KOPT-K1 (cell line): ENCODE results near the gene SELL.
"Not testable (repeated sequence)": the region's sequence is repeated elsewhere in the genome, so short reads cannot be mapped to it uniquely, and the experiment has no call there.

Experiments used
- H3K27ac ChIP-seq: fragments of 200-600 bp; sonication (generic); 2 replicates; pipeline ENCODE4 v1.5.1; 2016; ENCODE audit warnings: antibody characterized with exemption, mild to moderate bottlenecking, low read depth, low read length; ENCODE audit not compliant: poor library complexity, severe bottlenecking
- H3K36me3 ChIP-seq: fragments of 200-600 bp; sonication (generic); 2 replicates; pipeline ENCODE4 v1.5.1; 2017; ENCODE audit warnings: antibody characterized with exemption, mild to moderate bottlenecking, low read length, moderate library complexity; ENCODE audit not compliant: insufficient read depth
- H3K9me3 ChIP-seq: fragments of 200-600 bp; sonication (generic); 2 replicates; pipeline ENCODE4 v1.5.1; 2017; ENCODE audit warnings: antibody characterized with exemption, low read length, mild to moderate bottlenecking; ENCODE audit not compliant: insufficient read depth, poor library complexity, severe bottlenecking

SELL gene

GRCh38 chr1:169723763-169724162, 12.3 kb upstream of the SELL start:
- Histone ChIP-seq H3K36me3 (no peaks in the 10 kb centered on the region), H3K9me3 (peaks cover 20% of the 10 kb centered on the region), H3K27ac (no peak overlapping the region)

- no peaks in the 10 kb centered on the region for H3K36me3 ChIP-seq
- H3K27ac ChIP-seq, result peak overlapping the region; percentile 39
- peaks cover 27% of the 10 kb centered on the region for H3K9me3 ChIP-seq
Measured at GRCh38 chr1:169722779-169723178, 11.4 kb upstream of the SELL start.

GRCh38 chr1:169715100-169715499, 3.7 kb upstream of the SELL start:
- H3K27ac ChIP-seq, H3K36me3 ChIP-seq: not testable (repeated sequence)
- peaks cover 21% of the 10 kb centered on the region for H3K9me3 ChIP-seq

- H3K36me3 ChIP-seq, H3K27ac ChIP-seq, H3K9me3 ChIP-seq: not testable (repeated sequence)
Measured at GRCh38 chr1:169713090-169713489, 1.7 kb upstream of the SELL start.

GRCh38 chr1:169712309-169712631, 850 bp upstream of the SELL start:
- Histone ChIP-seq H3K36me3 (peaks cover 12% of the 10 kb centered on the region), H3K27ac (peak overlapping the region; percentile 66), H3K9me3 (peaks cover under 1% of the 10 kb centered on the region)

- H3K9me3 ChIP-seq, result no peaks in the 10 kb centered on the region
Measured at GRCh38 chr1:169708647-169709046, 2.8 kb downstream of the SELL start.

GRCh38 chr1:169707912-169708604, 3.4 kb downstream of the SELL start:
- peaks cover 54% of the 10 kb centered on the region for H3K36me3 ChIP-seq
- peak overlapping the region; percentile 66 for H3K27ac ChIP-seq
- H3K9me3 ChIP-seq, result no peaks in the 10 kb centered on the region

More at GRCh38 chr1:169708647-169709046, 2.8 kb downstream of the SELL start:
- peaks cover 48% of the 10 kb centered on the region for H3K36me3 ChIP-seq
- peak overlapping the region; percentile 66 for H3K27ac ChIP-seq

GRCh38 chr1:169704797-169705196, 6.6 kb downstream of the SELL start:
- peak overlapping the region; percentile 96 for H3K27ac ChIP-seq
- H3K9me3 ChIP-seq, result no peaks in the 10 kb centered on the region
- H3K36me3 ChIP-seq, result peaks cover 84% of the 10 kb centered on the region

GRCh38 chr1:169701261-169702005, 10.0 kb downstream of the SELL start:
- Histone ChIP-seq H3K9me3 (no peaks in the 10 kb centered on the region), H3K27ac (peak overlapping the region; percentile 96), H3K36me3 (peaks cover 70% of the 10 kb centered on the region)

GRCh38 chr1:169699707-169700106, 11.7 kb downstream of the SELL start:
- Histone ChIP-seq H3K36me3 (peaks cover 63% of the 10 kb centered on the region), H3K27ac (peak overlapping the region; percentile 96), H3K9me3 (no peaks in the 10 kb centered on the region)

GRCh38 chr1:169698976-169699375, 12.4 kb downstream of the SELL start:
- peak overlapping the region; percentile 96 for H3K27ac ChIP-seq
- peaks cover 56% of the 10 kb centered on the region for H3K36me3 ChIP-seq
- H3K9me3 ChIP-seq, result no peaks in the 10 kb centered on the region

GRCh38 chr1:169697755-169698154, 13.7 kb downstream of the SELL start:
- Histone ChIP-seq H3K27ac (peak overlapping the region; percentile 96), H3K9me3 (no peaks in the 10 kb centered on the region), H3K36me3 (peaks cover 43% of the 10 kb centered on the region)

- peaks cover 34% of the 10 kb centered on the region for H3K36me3 ChIP-seq
- no peaks in the 10 kb centered on the region for H3K9me3 ChIP-seq
- H3K27ac ChIP-seq, result peak overlapping the region; percentile 96
Measured at GRCh38 chr1:169696273-169697100, 14.9 kb downstream of the SELL start.

- Histone ChIP-seq H3K36me3 (peaks cover 30% of the 10 kb centered on the region), H3K9me3 (no peaks in the 10 kb centered on the region), H3K27ac (peak overlapping the region; percentile 96)
Measured at GRCh38 chr1:169694304-169695075, 16.9 kb downstream of the SELL start.
